ENCODE measurements around the gene SYNPO2.

SYNPO2 gene

GRCh38 chr4:118950929-118951570 is 62.4 kb downstream of the SYNPO2 start:
- no peak overlapping the region for H3K27ac ChIP-seq (ENCODE audit: low read length)
- no peak overlapping the region for H3K4me3 ChIP-seq (ENCODE audit: low read length)
- H3K36me3 ChIP-seq (ENCODE audit: control insufficient read depth, insufficient read depth, low read length): no peaks in the 10 kb centered on the region
- peaks cover 2% of the 10 kb centered on the region; the same call in 1 of the 2 replicates for H3K4me1 ChIP-seq (ENCODE audit: control insufficient read depth, insufficient read depth, low read length)
- H3K9me3 ChIP-seq (ENCODE audit: control insufficient read depth, insufficient read depth, low read length): no peaks in the 10 kb centered on the region
- WGBS (ENCODE audit: insufficient coverage, insufficient read length): no CpG with 5 or more reads among the region's 1 CpG
- no peaks in the 10 kb centered on the region for H3K27me3 ChIP-seq (ENCODE audit: control insufficient read depth, insufficient read depth, low read length)
- no peak for DNase-seq (ENCODE audit: low read depth, low spot score)

GRCh38 chr4:118953276-118953675 is 64.6 kb downstream of the SYNPO2 start:
- H3K9me3 ChIP-seq (ENCODE audit: control insufficient read depth, insufficient read depth, low read length): no peaks in the 10 kb centered on the region
- H3K4me1 ChIP-seq (ENCODE audit: control insufficient read depth, insufficient read depth, low read length): peaks cover 2% of the 10 kb centered on the region; the same call in 1 of the 2 replicates
- no peak for DNase-seq (ENCODE audit: low read depth, low spot score)
- no peaks in the 10 kb centered on the region for H3K27me3 ChIP-seq (ENCODE audit: control insufficient read depth, insufficient read depth, low read length)
- H3K36me3 ChIP-seq (ENCODE audit: control insufficient read depth, insufficient read depth, low read length): no peaks in the 10 kb centered on the region
- no peak overlapping the region for H3K4me3 ChIP-seq (ENCODE audit: low read length)
- no CpG with 5 or more reads among the region's 4 CpGs for WGBS (ENCODE audit: insufficient coverage, insufficient read length)
- no peak overlapping the region for H3K27ac ChIP-seq (ENCODE audit: low read length)

- H3K36me3 ChIP-seq (ENCODE audit: control insufficient read depth, insufficient read depth, low read length): no peaks in the 10 kb centered on the region
- H3K9me3 ChIP-seq (ENCODE audit: control insufficient read depth, insufficient read depth, low read length): no peaks in the 10 kb centered on the region
- DNase-seq (ENCODE audit: low read depth, low spot score): no peak
- WGBS (ENCODE audit: insufficient coverage, insufficient read length): no CpG with 5 or more reads among the region's 2 CpGs
- no peaks in the 10 kb centered on the region for H3K27me3 ChIP-seq (ENCODE audit: control insufficient read depth, insufficient read depth, low read length)
- no peaks in the 10 kb centered on the region for H3K4me1 ChIP-seq (ENCODE audit: control insufficient read depth, insufficient read depth, low read length)
- H3K4me3 ChIP-seq (ENCODE audit: low read length): no peak overlapping the region
- H3K27ac ChIP-seq (ENCODE audit: low read length): no peak overlapping the region
These were observed 65.6 kb downstream of the SYNPO2 start for GRCh38 chr4:118954246-118954645.

GRCh38 chr4:118955515-118955914 is 66.9 kb downstream of the SYNPO2 start:
- no peak for DNase-seq (ENCODE audit: low read depth, low spot score)
- Histone ChIP-seq H3K36me3 (ENCODE audit: control insufficient read depth, insufficient read depth, low read length) (no peaks in the 10 kb centered on the region), H3K27me3 (ENCODE audit: control insufficient read depth, insufficient read depth, low read length) (no peaks in the 10 kb centered on the region), H3K4me1 (ENCODE audit: control insufficient read depth, insufficient read depth, low read length) (no peaks in the 10 kb centered on the region), H3K27ac (ENCODE audit: low read length) (no peak overlapping the region), H3K9me3 (ENCODE audit: control insufficient read depth, insufficient read depth, low read length) (no peaks in the 10 kb centered on the region), H3K4me3 (ENCODE audit: low read length) (no peak overlapping the region)
- no CpG with 5 or more reads among the region's 3 CpGs for WGBS (ENCODE audit: insufficient coverage, insufficient read length)

- Histone ChIP-seq H3K27ac (ENCODE audit: low read length) (no peak overlapping the region), H3K4me3 (ENCODE audit: low read length) (no peak overlapping the region), H3K36me3 (ENCODE audit: control insufficient read depth, insufficient read depth, low read length) (no peaks in the 10 kb centered on the region), H3K4me1 (ENCODE audit: control insufficient read depth, insufficient read depth, low read length) (no peaks in the 10 kb centered on the region), H3K9me3 (ENCODE audit: control insufficient read depth, insufficient read depth, low read length) (no peaks in the 10 kb centered on the region), H3K27me3 (ENCODE audit: control insufficient read depth, insufficient read depth, low read length) (no peaks in the 10 kb centered on the region)
- DNase-seq (ENCODE audit: low read depth, low spot score): no peak
- WGBS (ENCODE audit: insufficient coverage, insufficient read length): no CpG with 5 or more reads among the region's 10 CpGs
These were observed 69.2 kb downstream of the SYNPO2 start for GRCh38 chr4:118957722-118958445.

GRCh38 chr4:118962540-118962939 is 73.9 kb downstream of the SYNPO2 start:
- no peaks in the 10 kb centered on the region for H3K27me3 ChIP-seq (ENCODE audit: control insufficient read depth, insufficient read depth, low read length)
- peaks cover 1% of the 10 kb centered on the region; the same call in 1 of the 2 replicates for H3K4me1 ChIP-seq (ENCODE audit: control insufficient read depth, insufficient read depth, low read length)
- H3K9me3 ChIP-seq (ENCODE audit: control insufficient read depth, insufficient read depth, low read length): no peaks in the 10 kb centered on the region
- H3K4me3 ChIP-seq (ENCODE audit: low read length): no peak overlapping the region
- no peaks in the 10 kb centered on the region for H3K36me3 ChIP-seq (ENCODE audit: control insufficient read depth, insufficient read depth, low read length)
- no peak for DNase-seq (ENCODE audit: low read depth, low spot score)
- no peak overlapping the region for H3K27ac ChIP-seq (ENCODE audit: low read length)

GRCh38 chr4:118964891-118965411 is 76.3 kb downstream of the SYNPO2 start:
- DNase-seq (ENCODE audit: low read depth, low spot score): no peak
- no peak overlapping the region for H3K27ac ChIP-seq (ENCODE audit: low read length)
- WGBS (ENCODE audit: insufficient coverage, insufficient read length): no CpG with 5 or more reads among the region's 3 CpGs
- peaks cover 4% of the 10 kb centered on the region for H3K4me1 ChIP-seq (ENCODE audit: control insufficient read depth, insufficient read depth, low read length)
- no peaks in the 10 kb centered on the region; the same call in 1 of the 2 replicates for H3K9me3 ChIP-seq (ENCODE audit: control insufficient read depth, insufficient read depth, low read length)
- no peaks in the 10 kb centered on the region for H3K27me3 ChIP-seq (ENCODE audit: control insufficient read depth, insufficient read depth, low read length)
- H3K4me3 ChIP-seq (ENCODE audit: low read length): no peak overlapping the region
- no peaks in the 10 kb centered on the region for H3K36me3 ChIP-seq (ENCODE audit: control insufficient read depth, insufficient read depth, low read length)

- Histone ChIP-seq H3K4me3 (ENCODE audit: low read length) (no peak overlapping the region), H3K27me3 (ENCODE audit: control insufficient read depth, insufficient read depth, low read length) (no peaks in the 10 kb centered on the region), H3K9me3 (ENCODE audit: control insufficient read depth, insufficient read depth, low read length) (no peaks in the 10 kb centered on the region; the same call in 1 of the 2 replicates), H3K4me1 (ENCODE audit: control insufficient read depth, insufficient read depth, low read length) (peaks cover 4% of the 10 kb centered on the region), H3K36me3 (ENCODE audit: control insufficient read depth, insufficient read depth, low read length) (no peaks in the 10 kb centered on the region), H3K27ac (ENCODE audit: low read length) (no peak overlapping the region)
- DNase-seq (ENCODE audit: low read depth, low spot score): no peak
- no CpG with 5 or more reads among the region's 2 CpGs for WGBS (ENCODE audit: insufficient coverage, insufficient read length)
These were observed 78.7 kb downstream of the SYNPO2 start for GRCh38 chr4:118967393-118967792.

- H3K36me3 ChIP-seq (ENCODE audit: control insufficient read depth, insufficient read depth, low read length): no peaks in the 10 kb centered on the region
- no peak overlapping the region for H3K27ac ChIP-seq (ENCODE audit: low read length)
- peak; percentile 47 for DNase-seq (ENCODE audit: low read depth, low spot score)
- peaks cover 4% of the 10 kb centered on the region for H3K4me1 ChIP-seq (ENCODE audit: control insufficient read depth, insufficient read depth, low read length)
- H3K9me3 ChIP-seq (ENCODE audit: control insufficient read depth, insufficient read depth, low read length): no peaks in the 10 kb centered on the region; the same call in 1 of the 2 replicates
- no CpG with 5 or more reads among the region's 1 CpG for WGBS (ENCODE audit: insufficient coverage, insufficient read length)
- H3K4me3 ChIP-seq (ENCODE audit: low read length): no peak overlapping the region
- H3K27me3 ChIP-seq (ENCODE audit: control insufficient read depth, insufficient read depth, low read length): no peaks in the 10 kb centered on the region
These were observed 79.4 kb downstream of the SYNPO2 start for GRCh38 chr4:118968005-118968404.

GRCh38 chr4:118968813-118969212 is 80.2 kb downstream of the SYNPO2 start:
- DNase-seq (ENCODE audit: low read depth, low spot score): no peak
- no peak overlapping the region for H3K4me3 ChIP-seq (ENCODE audit: low read length)
- no peaks in the 10 kb centered on the region for H3K36me3 ChIP-seq (ENCODE audit: control insufficient read depth, insufficient read depth, low read length)
- H3K27me3 ChIP-seq (ENCODE audit: control insufficient read depth, insufficient read depth, low read length): no peaks in the 10 kb centered on the region
- no CpG with 5 or more reads among the region's 6 CpGs for WGBS (ENCODE audit: insufficient coverage, insufficient read length)
- no peak overlapping the region for H3K27ac ChIP-seq (ENCODE audit: low read length)
- peaks cover 4% of the 10 kb centered on the region for H3K4me1 ChIP-seq (ENCODE audit: control insufficient read depth, insufficient read depth, low read length)
- H3K9me3 ChIP-seq (ENCODE audit: control insufficient read depth, insufficient read depth, low read length): no peaks in the 10 kb centered on the region; the same call in 1 of the 2 replicates

Data from iPS DF 6.9 (cell line).